ENCODE data around the gene NVL.

The NVL gene

GRCh38 chr1:224301391-224301790 lies 28.6 kb downstream of the NVL start:
- in situ Hi-C loops (cut with MboI; ENCODE audit: low sequenced_read_pairs, unreplicated experiment) = no loop called here
- no peak for TF ChIP-seq CTCF (IDR thresholded peaks at IDR 0.05; ENCODE audit: borderline replicate concordance, control extremely low read depth, extremely low read depth, insufficient read depth, missing control alignments)
- no peak for DNase-seq (ENCODE audit: low spot score)

- no peak for DNase-seq (ENCODE audit: low spot score)
- TF ChIP-seq CTCF (IDR thresholded peaks at IDR 0.05; ENCODE audit: borderline replicate concordance, control extremely low read depth, extremely low read depth, insufficient read depth, missing control alignments) = no peak
- in situ Hi-C loops (cut with MboI; ENCODE audit: low sequenced_read_pairs, unreplicated experiment) = no loop called here
These were observed 29.6 kb downstream of the NVL start for GRCh38 chr1:224300346-224300745.

- no peak for DNase-seq (ENCODE audit: low spot score)
- in situ Hi-C loops (cut with MboI; ENCODE audit: low sequenced_read_pairs, unreplicated experiment) = no loop called here
These were observed 31.3 kb downstream of the NVL start for GRCh38 chr1:224298346-224299330.

GRCh38 chr1:224294775-224295174 lies 35.2 kb downstream of the NVL start:
- in situ Hi-C loops (cut with MboI; ENCODE audit: low sequenced_read_pairs, unreplicated experiment) = no loop called here
- no peak for TF ChIP-seq CTCF (IDR thresholded peaks at IDR 0.05; ENCODE audit: borderline replicate concordance, control extremely low read depth, extremely low read depth, insufficient read depth, missing control alignments)

More at GRCh38 chr1:224298346-224299330, 31.3 kb downstream of the NVL start:
- TF ChIP-seq CTCF (IDR thresholded peaks at IDR 0.05; ENCODE audit: borderline replicate concordance, control extremely low read depth, extremely low read depth, insufficient read depth, missing control alignments) = no peak

GRCh38 chr1:224292419-224292818 lies 37.6 kb downstream of the NVL start:
- no peak for TF ChIP-seq CTCF (IDR thresholded peaks at IDR 0.05; ENCODE audit: borderline replicate concordance, control extremely low read depth, extremely low read depth, insufficient read depth, missing control alignments)
- in situ Hi-C loops (cut with MboI; ENCODE audit: low sequenced_read_pairs, unreplicated experiment) = no loop called here
- DNase-seq (ENCODE audit: low spot score) = no peak

More at GRCh38 chr1:224294775-224295174, 35.2 kb downstream of the NVL start:
- no peak for DNase-seq (ENCODE audit: low spot score)

- DNase-seq (ENCODE audit: low spot score) = no peak
- no peak for TF ChIP-seq CTCF (IDR thresholded peaks at IDR 0.05; ENCODE audit: borderline replicate concordance, control extremely low read depth, extremely low read depth, insufficient read depth, missing control alignments)
- in situ Hi-C loops (cut with MboI; ENCODE audit: low sequenced_read_pairs, unreplicated experiment) = no loop called here
These were observed 40.6 kb downstream of the NVL start for GRCh38 chr1:224289396-224289795.

Measured in GM13976 (cell line).